ENCODE results near the gene ASTN2. TPM values are rescaled to one million over a fixed set of nuclear protein-coding genes. Genes with fewer than 3 reads are reported as not detected.

The ASTN2 gene
- polyA plus RNA-seq, 1 donor from 2014 or later = 6.8 TPM

- no peaks in the 10 kb centered on the region for H3K36me3 ChIP-seq (ENCODE audit: insufficient read depth, low read length)
- H3K9me2 ChIP-seq (ENCODE audit: insufficient read depth, low read length) = no peaks in the 10 kb centered on the region
- no peak overlapping the region for H3K4me2 ChIP-seq (ENCODE audit: low read length)
- H3K9me3 ChIP-seq (ENCODE audit: low read length) = no peaks in the 10 kb centered on the region
- no peak for TF ChIP-seq RAD21 (conservative IDR thresholded peaks at IDR 0.05)
- no peak for TF ChIP-seq POLR2AphosphoS5 (IDR thresholded peaks at IDR 0.05)
- no peak for TF ChIP-seq EP300 (conservative IDR thresholded peaks at IDR 0.05; ENCODE audit: poor library complexity, severe bottlenecking)
- no peak for TF ChIP-seq REST (IDR thresholded peaks at IDR 0.05; ENCODE audit: borderline replicate concordance)
- no peak for TF ChIP-seq TAF1 (IDR thresholded peaks at IDR 0.05; ENCODE audit: low read depth)
- no peak overlapping the region for H2AFZ ChIP-seq (ENCODE audit: low read depth, low read length)
- H4K20me1 ChIP-seq (ENCODE audit: insufficient read depth) = no peaks in the 10 kb centered on the region
- H3K27me3 ChIP-seq (ENCODE audit: insufficient read depth, low read depth, low read length) = no peaks in the 10 kb centered on the region
- no peak overlapping the region for H3K4me3 ChIP-seq (ENCODE audit: low read length)
- H3K9ac ChIP-seq (ENCODE audit: low read length) = no peak overlapping the region
- no peak overlapping the region for H3K27ac ChIP-seq (ENCODE audit: low read length)
- no peaks in the 10 kb centered on the region for H3K79me2 ChIP-seq (replicated peaks; ENCODE audit: insufficient read depth, low read length)
- no peaks in the 10 kb centered on the region for H3F3A ChIP-seq (ENCODE audit: insufficient read depth, low read length, poor library complexity, severe bottlenecking)
Observed at GRCh38 chr9:116733010-116733641, 681.7 kb downstream of the ASTN2 start.

- TF ChIP-seq SMC3 (conservative IDR thresholded peaks at IDR 0.05; ENCODE audit: poor library complexity) = no peak
- TF ChIP-seq POLR2AphosphoS5 (IDR thresholded peaks at IDR 0.05) = no peak
- no peak for TF ChIP-seq RAD21 (conservative IDR thresholded peaks at IDR 0.05)
- no peak for TF ChIP-seq EZH2 (IDR thresholded peaks at IDR 0.05; ENCODE audit: borderline replicate concordance, insufficient read depth, low read length, poor library complexity, severe bottlenecking)
- TF ChIP-seq MXI1 (conservative IDR thresholded peaks at IDR 0.05; ENCODE audit: poor library complexity, severe bottlenecking) = no peak
- TF ChIP-seq CTCF (IDR thresholded peaks at IDR 0.05; ENCODE audit: poor library complexity, severe bottlenecking) = no peak
- no peak for TF ChIP-seq REST (IDR thresholded peaks at IDR 0.05; ENCODE audit: borderline replicate concordance)
- no peak for TF ChIP-seq TAF1 (IDR thresholded peaks at IDR 0.05; ENCODE audit: low read depth)
- no peak for TF ChIP-seq EP300 (conservative IDR thresholded peaks at IDR 0.05; ENCODE audit: poor library complexity, severe bottlenecking)
- Histone ChIP-seq H3K27me3 (ENCODE audit: insufficient read depth, low read depth, low read length) (no peaks in the 10 kb centered on the region), H4K20me1 (ENCODE audit: insufficient read depth) (no peaks in the 10 kb centered on the region), H3K9me2 (ENCODE audit: insufficient read depth, low read length) (no peaks in the 10 kb centered on the region), H3K9ac (ENCODE audit: low read length) (no peak overlapping the region), H3F3A (ENCODE audit: insufficient read depth, low read length, poor library complexity, severe bottlenecking) (no peaks in the 10 kb centered on the region), H2AFZ (ENCODE audit: low read depth, low read length) (no peak overlapping the region), H3K36me3 (ENCODE audit: insufficient read depth, low read length) (no peaks in the 10 kb centered on the region), H3K27ac (ENCODE audit: low read length) (no peak overlapping the region), H3K4me2 (ENCODE audit: low read length) (no peak overlapping the region), H3K4me3 (ENCODE audit: low read length) (no peak overlapping the region), H3K79me2 (replicated peaks; ENCODE audit: insufficient read depth, low read length) (no peaks in the 10 kb centered on the region), H3K9me3 (ENCODE audit: low read length) (no peaks in the 10 kb centered on the region)
Observed at GRCh38 chr9:116726602-116727001, 688.3 kb downstream of the ASTN2 start.
